SK-MEL-5 (cell line): ENCODE data around the gene MINDY4. TPM values are rescaled to one million over a fixed set of nuclear protein-coding genes. Genes with fewer than 3 reads are reported as not detected.

ENCODE experiments used
- DNase-seq: peaks from one replicate; pipeline ENCODE4 v3.0.0-alpha.2; 2016; ENCODE audit warnings: low read depth, low spot score
- in situ Hi-C: cut with HindIII; loops from 2 replicates; pipeline ENCODE4 v1.10.0; 2016; ENCODE audit warnings: low sequenced_read_pairs, high pct_unique_total_duplicates, low pct_unique_long_range_greater_than_20kb
- total RNA-seq: library from RNA; depleted of rRNA; stranded (reverse); fragments of >200 nt; shearing (Covaris generic); gene quantifications from 2 replicates; pipeline ENCODE4 v1.2.3, GENCODE V29; 2014

The MINDY4 gene
- total RNA-seq, 1 experiment from 2014 or later = 5.2 TPM

DNA sequence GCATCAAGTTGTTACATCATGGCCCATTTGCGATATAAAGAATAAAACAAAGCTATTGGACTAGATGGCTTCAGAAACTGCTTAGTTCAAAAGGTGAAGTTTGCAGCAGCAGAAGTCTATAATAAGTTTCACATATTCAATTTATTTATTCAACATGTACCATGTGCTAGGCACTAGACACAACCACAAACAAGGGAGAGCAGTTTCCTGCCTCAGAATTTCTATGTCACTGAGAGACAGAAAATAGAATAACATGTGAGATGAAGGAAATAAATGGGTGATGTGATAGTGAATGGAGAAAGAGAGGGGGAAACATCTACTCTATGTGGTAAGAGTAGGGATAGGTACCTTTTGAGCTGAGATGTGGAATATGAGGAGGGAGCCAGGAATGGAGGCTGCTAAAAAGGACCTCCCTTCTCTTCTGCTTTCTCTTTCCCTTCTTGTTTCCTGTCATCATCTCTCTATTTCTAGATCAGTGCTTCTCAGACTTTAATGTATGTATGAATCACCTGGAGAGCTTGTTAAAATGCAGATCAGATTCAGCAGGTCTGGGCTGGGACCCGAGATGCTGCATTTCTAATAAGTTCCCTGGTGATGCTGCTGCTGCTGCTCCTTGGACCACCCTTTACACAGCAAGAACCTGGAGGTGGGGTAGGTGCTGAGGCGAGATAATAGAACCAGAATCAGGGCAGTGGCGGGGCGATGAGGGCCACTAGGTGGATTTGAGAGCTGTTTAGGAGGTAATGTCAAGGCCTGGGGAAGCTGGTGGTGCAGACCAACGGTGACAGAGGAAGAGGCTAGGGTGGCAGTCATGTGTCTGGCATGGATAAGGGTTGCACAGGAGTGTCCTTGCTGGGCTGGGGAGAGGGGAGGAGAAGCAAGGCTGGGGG lies 32.9 kb upstream of the MINDY4 start:
- in situ Hi-C loops = no loop called here
- no peak for DNase-seq

DNA sequence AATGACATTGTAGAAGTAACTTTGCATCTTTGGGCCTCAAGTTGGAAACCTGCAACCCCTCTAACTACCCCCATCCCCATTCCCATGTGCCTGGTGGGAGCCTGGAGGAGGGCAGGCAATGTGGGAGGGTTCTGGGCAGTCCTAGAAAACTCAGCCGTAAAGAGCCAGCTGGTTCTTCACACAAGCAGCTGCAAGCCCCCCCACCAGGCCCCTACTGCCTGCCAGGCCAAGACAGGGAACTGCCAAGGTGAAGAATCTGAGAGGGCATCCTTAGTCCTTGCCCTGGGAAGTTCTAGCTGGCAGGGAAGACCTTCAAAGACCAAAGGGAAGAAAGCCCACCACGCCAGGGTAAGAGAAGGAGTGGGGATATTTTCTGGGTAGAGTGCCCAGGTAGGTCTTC lies 31.5 kb upstream of the MINDY4 start:
- in situ Hi-C loops = no loop called here
- no peak for DNase-seq

DNA sequence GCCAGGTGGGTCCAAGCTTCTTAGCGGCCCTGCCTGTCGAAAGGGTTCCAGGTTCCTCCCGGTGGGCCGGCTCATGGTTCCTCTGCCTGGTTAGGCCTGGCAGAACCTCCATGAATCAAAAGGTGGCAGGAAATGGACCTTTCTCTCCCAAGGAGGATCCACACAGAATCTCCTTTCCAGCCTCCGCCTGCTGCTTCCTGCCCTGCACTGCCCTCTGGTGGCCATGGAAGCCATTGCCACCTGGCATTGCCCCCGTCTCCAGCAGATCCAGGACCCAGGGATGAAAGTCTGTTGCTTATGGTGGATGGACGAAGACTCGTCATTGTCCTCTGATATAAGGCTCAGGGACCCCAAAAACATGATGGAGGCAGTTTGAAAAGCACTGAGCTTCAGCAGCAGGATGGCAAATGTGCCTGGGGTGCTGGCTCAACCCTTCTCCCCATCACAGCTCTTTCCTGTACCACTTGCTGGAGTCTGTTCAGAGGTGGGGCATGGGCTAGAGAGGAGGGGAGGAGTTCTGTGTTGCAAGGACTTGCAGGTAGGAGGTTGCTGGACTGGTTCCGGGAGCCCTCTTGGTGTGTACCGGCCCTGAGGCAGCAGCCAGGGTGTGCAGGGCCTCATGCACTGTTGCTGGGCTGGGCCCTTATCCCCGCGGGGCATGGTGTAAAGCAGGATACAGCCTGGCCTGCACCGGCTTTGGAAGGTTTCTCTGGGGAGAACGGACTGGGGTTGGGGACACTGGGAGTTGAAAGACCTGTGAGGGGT lies 30.6 kb upstream of the MINDY4 start:
- in situ Hi-C loops = no loop called here
- DNase-seq = peak; percentile 85

GRCh38 chr7:30741289-30741688 lies 29.9 kb upstream of the MINDY4 start:
- DNase-seq = no peak
- in situ Hi-C loops = no loop called here

GRCh38 chr7:30743371-30744074 lies 27.7 kb upstream of the MINDY4 start:
- DNase-seq = peak; percentile 53
- in situ Hi-C loops = no loop called here

- DNase-seq = no peak
- in situ Hi-C loops = no loop called here
These were observed 27.2 kb upstream of the MINDY4 start for GRCh38 chr7:30744075-30744417.

DNA sequence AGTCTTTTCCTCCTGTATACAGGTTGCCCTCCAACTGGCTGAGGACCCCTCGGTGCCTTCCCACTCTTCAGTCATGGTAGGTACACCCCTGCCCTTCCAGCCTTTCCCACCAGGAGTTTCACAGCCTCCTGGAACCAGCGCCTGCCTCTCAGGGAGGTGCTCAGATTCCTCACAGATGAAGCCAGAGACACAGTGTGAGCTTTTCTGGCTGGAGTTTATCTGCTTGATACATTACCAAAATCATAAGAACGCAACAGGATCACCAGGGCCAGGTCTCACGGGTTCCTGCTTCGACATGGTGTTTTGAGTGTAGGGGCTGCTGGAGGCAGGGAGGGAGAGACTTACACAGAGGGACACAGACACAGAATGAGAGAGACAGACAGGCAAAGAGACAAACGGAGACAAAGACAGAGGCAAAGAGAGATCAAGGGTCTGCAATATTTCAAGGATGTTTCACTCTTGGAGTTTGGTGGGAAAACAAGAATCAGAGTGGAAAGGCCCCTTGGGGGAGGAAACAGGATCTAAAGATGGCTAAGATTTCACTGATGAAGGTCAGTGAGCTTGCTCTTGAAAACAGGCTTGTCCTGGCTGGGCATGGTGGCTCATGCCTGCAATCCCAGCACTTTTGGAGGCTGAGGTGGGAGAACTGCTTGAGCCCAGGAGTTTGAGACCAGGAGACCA lies 25.8 kb upstream of the MINDY4 start:
- no peak for DNase-seq
- in situ Hi-C loops = no loop called here

GRCh38 chr7:30750010-30750409 lies 21.2 kb upstream of the MINDY4 start:
- in situ Hi-C loops = no loop called here
- no peak for DNase-seq

GRCh38 chr7:30750683-30751650 lies 20.2 kb upstream of the MINDY4 start:
- DNase-seq = no peak
- in situ Hi-C loops = no loop called here

DNA sequence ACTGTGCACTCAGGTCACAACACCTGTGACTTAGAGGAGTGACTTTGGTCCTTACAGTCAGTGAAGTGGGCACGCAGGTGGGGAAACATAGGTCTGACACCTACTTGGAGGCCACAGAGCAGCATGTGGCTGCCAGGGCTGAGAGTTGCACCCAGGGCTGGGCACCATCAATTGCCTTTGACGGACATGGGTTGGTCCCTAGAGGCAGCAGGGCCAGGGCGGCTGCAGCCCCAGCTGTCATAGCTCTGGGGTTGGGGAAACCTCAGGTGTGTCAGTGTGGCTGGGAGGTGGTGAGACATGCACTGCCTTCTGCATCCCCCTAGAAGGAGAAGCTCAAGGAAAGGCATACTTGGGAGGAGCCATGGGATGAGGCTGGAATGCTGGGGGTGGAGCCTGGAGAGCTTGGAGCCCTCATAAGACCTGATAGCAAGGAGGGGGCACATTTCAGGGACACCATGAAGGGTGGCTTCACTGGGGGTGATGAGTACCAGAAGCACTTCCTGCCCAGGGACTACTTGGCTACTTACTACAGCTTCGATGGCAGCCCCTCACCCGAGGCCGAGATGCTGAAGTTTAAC lies 19.4 kb upstream of the MINDY4 start, which contains the start of gene INMT:
TSS of gene INMT (plus strand) at position 440 of the 578 bp plus-strand sequence. CDS start at position 456, 16 bp downstream.
- no peak for DNase-seq
- in situ Hi-C loops = no loop called here

GRCh38 chr7:30752484-30752883 lies 18.7 kb upstream of the MINDY4 start:
- DNase-seq = no peak
- in situ Hi-C loops = no loop called here

DNA sequence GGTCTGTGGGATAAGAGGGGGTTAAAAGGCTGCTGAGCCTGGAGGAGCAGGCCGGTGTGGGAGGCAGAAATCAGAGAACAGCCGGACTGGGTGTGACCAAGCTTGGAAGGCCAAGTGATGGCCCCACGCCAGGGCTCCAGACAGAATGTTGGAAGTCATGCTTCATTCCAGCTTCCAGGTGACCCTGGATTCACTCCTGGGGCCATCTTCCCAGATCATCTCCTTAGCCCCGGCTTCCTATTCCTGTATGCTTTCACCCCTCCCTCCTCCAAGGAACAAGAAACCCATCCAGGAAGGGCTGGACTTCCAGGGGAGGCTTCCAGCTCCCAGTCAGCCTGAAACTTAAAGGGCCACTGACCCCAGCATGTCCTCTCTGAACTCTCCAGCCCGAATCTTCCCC lies 18.2 kb upstream of the MINDY4 start:
- no peak for DNase-seq
- in situ Hi-C loops = no loop called here

GRCh38 chr7:30754315-30754877 lies 16.8 kb upstream of the MINDY4 start:
- in situ Hi-C loops = no loop called here
- DNase-seq = no peak

- DNase-seq = no peak
These were observed 15.6 kb upstream of the MINDY4 start for GRCh38 chr7:30755384-30756154.

DNA sequence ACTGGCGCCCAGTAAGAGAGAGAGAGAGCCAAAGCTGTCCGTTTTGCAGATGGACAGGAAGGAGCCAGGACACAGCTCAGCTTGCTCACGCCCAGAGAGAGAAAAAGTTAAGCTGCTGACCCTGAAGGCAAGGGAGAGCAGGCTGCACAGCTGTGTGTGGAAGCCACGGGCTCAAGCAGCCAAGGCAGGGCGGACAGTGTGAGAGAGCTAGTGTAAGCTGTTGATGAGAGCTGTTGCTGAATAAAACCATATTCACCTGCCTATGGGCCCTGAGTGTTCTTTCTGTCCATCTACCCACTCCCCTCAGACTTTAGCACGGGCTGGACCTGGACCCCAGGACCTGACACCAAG lies 13.9 kb upstream of the MINDY4 start:
- in situ Hi-C loops = no loop called here
- DNase-seq = no peak

More at GRCh38 chr7:30755384-30756154, 15.6 kb upstream of the MINDY4 start:
- in situ Hi-C loops = no loop called here
